Measurements from ENCODE around the gene MUC12. TPM values are rescaled to one million over a fixed set of nuclear protein-coding genes. Genes with fewer than 3 reads are reported as not detected.

The MUC12 gene
- total RNA-seq, 4 donors from 2014 or later: 0.54 to 15.1 TPM; not detected in 2

GRCh38 chr7:100968650-100969049 is 715 bp upstream of the MUC12 start:
- peaks cover 82% of the 10 kb centered on the region for H3K27me3 ChIP-seq
- peaks cover 0 to 19% (median 11%) of the 10 kb centered on the region in 3 donors for H3K4me1 ChIP-seq
- H3K9me3 ChIP-seq: no peaks in the 10 kb centered on the region
- 23% methylated on average over 3 of the region's 3 CpGs; no CpG with 5 or more reads in 1 of the 2 donors for WGBS, 2 donors (ENCODE audit: low coverage in 1 of 2)
- no peaks in the 10 kb centered on the region for H3K36me3 ChIP-seq
- TF ChIP-seq EP300 (IDR thresholded peaks at IDR 0.05) (no peak), POLR2AphosphoS5 (IDR thresholded peaks at IDR 0.05) (no peak), POLR2A (IDR thresholded peaks at IDR 0.05) (no peak), CTCF (IDR thresholded peaks at IDR 0.05) (no peak)
- H3K4me3 ChIP-seq: no peak overlapping the region
- ATAC-seq: no peak
- no peak overlapping the region for H3K27ac ChIP-seq

GRCh38 chr7:100971111-100972001 is 2.0 kb downstream of the MUC12 start:
- TF ChIP-seq CTCF (IDR thresholded peaks at IDR 0.05) (no peak), POLR2A (IDR thresholded peaks at IDR 0.05) (no peak), EP300 (IDR thresholded peaks at IDR 0.05) (no peak), POLR2AphosphoS5 (IDR thresholded peaks at IDR 0.05) (no peak)
- peaks cover 0 to 7% (median 0%) of the 10 kb centered on the region in 3 donors for H3K9me3 ChIP-seq
- H3K27ac ChIP-seq: no peak overlapping the region
- H3K27me3 ChIP-seq: peaks cover 74% of the 10 kb centered on the region
- 39 to 50% methylated on average over 8 to 11 of the region's 14 CpGs for WGBS, 2 donors (ENCODE audit: low coverage in 1 of 2)
- no peak for ATAC-seq
- peaks cover 0 to 6% (median 1%) of the 10 kb centered on the region in 3 donors for H3K4me1 ChIP-seq
- no peak overlapping the region for H3K4me3 ChIP-seq
- no peaks in the 10 kb centered on the region for H3K36me3 ChIP-seq

GRCh38 chr7:100972002-100972347 is 2.6 kb downstream of the MUC12 start:
- H3K4me1 ChIP-seq: no peaks in the 10 kb centered on the region
- TF ChIP-seq CTCF (IDR thresholded peaks at IDR 0.05): no peak
- no peak for TF ChIP-seq EP300 (IDR thresholded peaks at IDR 0.05)
- TF ChIP-seq POLR2AphosphoS5 (IDR thresholded peaks at IDR 0.05): no peak
- TF ChIP-seq POLR2A (IDR thresholded peaks at IDR 0.05): no peak
- no peaks in the 10 kb centered on the region for H3K36me3 ChIP-seq
- H3K4me3 ChIP-seq: no peak overlapping the region
- peaks cover 70% of the 10 kb centered on the region for H3K27me3 ChIP-seq
- ATAC-seq: no peak
- peaks cover 0 to 7% (median 0%) of the 10 kb centered on the region in 3 donors for H3K9me3 ChIP-seq
- no peak overlapping the region for H3K27ac ChIP-seq
- WGBS, 2 donors (ENCODE audit: low coverage in 1 of 2): 37 to 47% methylated on average over 5 to 7 of the region's 7 CpGs

- H3K4me1 ChIP-seq: no peaks in the 10 kb centered on the region
- peaks cover 54% of the 10 kb centered on the region for H3K27me3 ChIP-seq
- H3K36me3 ChIP-seq: no peaks in the 10 kb centered on the region
- no peak overlapping the region for H3K27ac ChIP-seq
- no peak for TF ChIP-seq POLR2AphosphoS5 (IDR thresholded peaks at IDR 0.05)
- no peak for TF ChIP-seq POLR2A (IDR thresholded peaks at IDR 0.05)
- no peak for TF ChIP-seq EP300 (IDR thresholded peaks at IDR 0.05)
- TF ChIP-seq CTCF (IDR thresholded peaks at IDR 0.05): no peak
- H3K4me3 ChIP-seq: no peak overlapping the region
- ATAC-seq: no peak
- H3K9me3 ChIP-seq: peaks cover 0 to 7% (median 0%) of the 10 kb centered on the region in 3 donors
- WGBS, 2 donors (ENCODE audit: low coverage in 1 of 2): 60 to 85% methylated on average over 2 of the region's 2 CpGs
Measured at GRCh38 chr7:100974021-100974420, 4.7 kb downstream of the MUC12 start.

- no peak for ATAC-seq
Measured at GRCh38 chr7:100975371-100975821, 6.0 kb downstream of the MUC12 start.

More at GRCh38 chr7:100975371-100975821, 6.0 kb downstream of the MUC12 start:
- H3K9me3 ChIP-seq: peaks cover 0 to 7% (median 0%) of the 10 kb centered on the region in 3 donors
- H3K4me3 ChIP-seq: no peak overlapping the region
- H3K27ac ChIP-seq: no peak overlapping the region
- TF ChIP-seq POLR2AphosphoS5 (IDR thresholded peaks at IDR 0.05): no peak
- TF ChIP-seq POLR2A (IDR thresholded peaks at IDR 0.05): no peak
- TF ChIP-seq CTCF (IDR thresholded peaks at IDR 0.05): no peak
- TF ChIP-seq EP300 (IDR thresholded peaks at IDR 0.05): no peak
- H3K27me3 ChIP-seq: peaks cover 40% of the 10 kb centered on the region
- 38 to 44% methylated on average over 2 to 3 of the region's 3 CpGs for WGBS, 2 donors (ENCODE audit: low coverage in 1 of 2)
- no peaks in the 10 kb centered on the region for H3K4me1 ChIP-seq
- no peaks in the 10 kb centered on the region for H3K36me3 ChIP-seq

Measured in gastroesophageal sphincter (tissue), 4 donors.